ENCODE measurements around the gene PPM1L.
A peak's percentile ranks its signal among the peaks of the same experiment; 100 is the strongest.

The PPM1L gene

GRCh38 chr3:161100994-161101393 lies 345.0 kb downstream of the PPM1L start:
- FAIRE-seq (no peak), DNase-seq (ENCODE audit: insufficient read length, low spot score) (no peak)
- TF ChIP-seq POLR2A (IDR thresholded peaks at IDR 0.05; ENCODE audit: low read depth, low read length) (no peak), TAF1 (IDR thresholded peaks at IDR 0.05; ENCODE audit: low read depth, low read length) (no peak), POU2F2 (IDR thresholded peaks at IDR 0.05; ENCODE audit: low read depth, low read length) (no peak), PAX5 (IDR thresholded peaks at IDR 0.05; ENCODE audit: insufficient read depth, low read length, severe bottlenecking) (no peak), POLR2AphosphoS5 (IDR thresholded peaks at IDR 0.05; ENCODE audit: low read depth, low read length) (no peak), SPI1 (IDR thresholded peaks at IDR 0.05; ENCODE audit: low read depth, low read length) (no peak)

GRCh38 chr3:161101609-161102008 lies 345.6 kb downstream of the PPM1L start:
- TF ChIP-seq PAX5 (IDR thresholded peaks at IDR 0.05; ENCODE audit: insufficient read depth, low read length, severe bottlenecking) (no peak), SPI1 (IDR thresholded peaks at IDR 0.05; ENCODE audit: low read depth, low read length) (no peak), POLR2AphosphoS5 (IDR thresholded peaks at IDR 0.05; ENCODE audit: low read depth, low read length) (no peak), POU2F2 (IDR thresholded peaks at IDR 0.05; ENCODE audit: low read depth, low read length) (no peak)
- no peak for FAIRE-seq

GRCh38 chr3:161103776-161104385 lies 347.9 kb downstream of the PPM1L start:
- peak; percentile 71 for FAIRE-seq
- TF ChIP-seq TAF1 (IDR thresholded peaks at IDR 0.05; ENCODE audit: low read depth, low read length) (no peak), POLR2A (IDR thresholded peaks at IDR 0.05; ENCODE audit: low read depth, low read length) (no peak), PAX5 (IDR thresholded peaks at IDR 0.05; ENCODE audit: insufficient read depth, low read length, severe bottlenecking) (no peak), POU2F2 (IDR thresholded peaks at IDR 0.05; ENCODE audit: low read depth, low read length) (no peak), SPI1 (IDR thresholded peaks at IDR 0.05; ENCODE audit: low read depth, low read length) (no peak)

More at GRCh38 chr3:161101609-161102008, 345.6 kb downstream of the PPM1L start:
- no peak for DNase-seq (ENCODE audit: insufficient read length, low spot score)

GRCh38 chr3:161104561-161105551 lies 348.8 kb downstream of the PPM1L start, which contains the start of gene B3GALNT1:
TSS of gene B3GALNT1 (minus strand) at chr3:161105349. CDS start at chr3:161086754, 18,595 bp downstream.
- TF ChIP-seq SPI1 (IDR thresholded peaks at IDR 0.05; ENCODE audit: low read depth, low read length), result no peak
- peak; percentile 25; the same call in 1 of the 2 replicates for TF ChIP-seq POLR2A (IDR thresholded peaks at IDR 0.05; ENCODE audit: low read depth, low read length)
- TF ChIP-seq PAX5 (IDR thresholded peaks at IDR 0.05; ENCODE audit: insufficient read depth, low read length, severe bottlenecking), result peak; percentile 17
- TF ChIP-seq TAF1 (IDR thresholded peaks at IDR 0.05; ENCODE audit: low read depth, low read length), result 0 out of 2 replicates have a peak, but pooled peaks have one; percentile 25
- TF ChIP-seq POU2F2 (IDR thresholded peaks at IDR 0.05; ENCODE audit: low read depth, low read length), result peak; percentile 18; the same call in 1 of the 2 replicates
- TF ChIP-seq POLR2AphosphoS5 (IDR thresholded peaks at IDR 0.05; ENCODE audit: low read depth, low read length), result no peak
- FAIRE-seq (peak; percentile 85), DNase-seq (ENCODE audit: insufficient read length, low spot score) (peak; percentile 60)

More at GRCh38 chr3:161103776-161104385, 347.9 kb downstream of the PPM1L start:
- DNase-seq (ENCODE audit: insufficient read length, low spot score), result no peak

GRCh38 chr3:161107311-161107710 lies 351.3 kb downstream of the PPM1L start:
- DNase-seq (ENCODE audit: insufficient read length, low spot score) (no peak), FAIRE-seq (no peak)
- TF ChIP-seq TAF1 (IDR thresholded peaks at IDR 0.05; ENCODE audit: low read depth, low read length) (no peak), SPI1 (IDR thresholded peaks at IDR 0.05; ENCODE audit: low read depth, low read length) (no peak), PAX5 (IDR thresholded peaks at IDR 0.05; ENCODE audit: insufficient read depth, low read length, severe bottlenecking) (no peak), POU2F2 (IDR thresholded peaks at IDR 0.05; ENCODE audit: low read depth, low read length) (no peak), POLR2A (IDR thresholded peaks at IDR 0.05; ENCODE audit: low read depth, low read length) (no peak), POLR2AphosphoS5 (IDR thresholded peaks at IDR 0.05; ENCODE audit: low read depth, low read length) (no peak)

- FAIRE-seq, result no peak
Measured at GRCh38 chr3:161108840-161109239, 352.8 kb downstream of the PPM1L start.

GRCh38 chr3:161117646-161118045 lies 361.6 kb downstream of the PPM1L start:
- TF ChIP-seq POU2F2 (IDR thresholded peaks at IDR 0.05; ENCODE audit: low read depth, low read length) (no peak), SPI1 (IDR thresholded peaks at IDR 0.05; ENCODE audit: low read depth, low read length) (no peak), POLR2A (IDR thresholded peaks at IDR 0.05; ENCODE audit: low read depth, low read length) (no peak), PAX5 (IDR thresholded peaks at IDR 0.05; ENCODE audit: insufficient read depth, low read length, severe bottlenecking) (no peak), TAF1 (IDR thresholded peaks at IDR 0.05; ENCODE audit: low read depth, low read length) (no peak), POLR2AphosphoS5 (IDR thresholded peaks at IDR 0.05; ENCODE audit: low read depth, low read length) (no peak)
- DNase-seq (ENCODE audit: insufficient read length, low spot score) (no peak), FAIRE-seq (no peak)

More at GRCh38 chr3:161108840-161109239, 352.8 kb downstream of the PPM1L start:
- DNase-seq (ENCODE audit: insufficient read length, low spot score), result no peak
- TF ChIP-seq POU2F2 (IDR thresholded peaks at IDR 0.05; ENCODE audit: low read depth, low read length) (no peak), PAX5 (IDR thresholded peaks at IDR 0.05; ENCODE audit: insufficient read depth, low read length, severe bottlenecking) (no peak)

- DNase-seq (ENCODE audit: insufficient read length, low spot score) (no peak), FAIRE-seq (no peak)
- no peak for TF ChIP-seq PAX5 (IDR thresholded peaks at IDR 0.05; ENCODE audit: insufficient read depth, low read length, severe bottlenecking)
- no peak for TF ChIP-seq SPI1 (IDR thresholded peaks at IDR 0.05; ENCODE audit: low read depth, low read length)
- TF ChIP-seq POU2F2 (IDR thresholded peaks at IDR 0.05; ENCODE audit: low read depth, low read length), result no peak
- no peak for TF ChIP-seq TAF1 (IDR thresholded peaks at IDR 0.05; ENCODE audit: low read depth, low read length)
- TF ChIP-seq POLR2A (IDR thresholded peaks at IDR 0.05; ENCODE audit: low read depth, low read length), result no peak
- TF ChIP-seq POLR2AphosphoS5 (IDR thresholded peaks at IDR 0.05; ENCODE audit: low read depth, low read length), result no peak
Measured at GRCh38 chr3:161126495-161126894, 370.5 kb downstream of the PPM1L start.

Data from GM12891 (cell line).